GM12874 (cell line): ENCODE data around the gene CAPN11.

ENCODE experiments used
- TF ChIP-seq, protein P1 (sequence below): IDR thresholded peaks from 2 replicates; pipeline ENCODE4 v1.5.1; 2011; ENCODE audit warnings: low read depth, mild to moderate bottlenecking, control low read depth, low read length, moderate library complexity; ENCODE audit not compliant: insufficient read depth

Gene CAPN11

DNA sequence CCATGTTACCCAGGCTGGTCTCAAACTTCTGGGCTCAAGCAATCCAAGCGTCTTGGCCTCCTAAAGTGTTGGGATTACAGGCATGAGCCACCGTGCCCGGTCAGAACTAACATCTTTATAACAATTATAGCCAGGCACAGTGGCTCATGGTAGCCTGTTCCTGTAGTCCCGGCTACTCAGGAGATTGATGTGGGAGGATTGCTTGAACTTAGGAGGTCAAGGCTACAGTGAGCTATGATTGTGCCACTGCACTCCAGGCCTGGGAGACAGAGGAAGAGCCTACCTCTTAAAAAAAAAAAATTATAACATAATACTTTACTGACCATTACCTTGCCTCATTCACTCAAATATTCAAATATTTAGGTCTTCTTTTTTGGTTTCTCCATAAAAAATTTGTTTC, 41.3 kb downstream of the CAPN11 start:
- TF ChIP-seq, protein P1, sequence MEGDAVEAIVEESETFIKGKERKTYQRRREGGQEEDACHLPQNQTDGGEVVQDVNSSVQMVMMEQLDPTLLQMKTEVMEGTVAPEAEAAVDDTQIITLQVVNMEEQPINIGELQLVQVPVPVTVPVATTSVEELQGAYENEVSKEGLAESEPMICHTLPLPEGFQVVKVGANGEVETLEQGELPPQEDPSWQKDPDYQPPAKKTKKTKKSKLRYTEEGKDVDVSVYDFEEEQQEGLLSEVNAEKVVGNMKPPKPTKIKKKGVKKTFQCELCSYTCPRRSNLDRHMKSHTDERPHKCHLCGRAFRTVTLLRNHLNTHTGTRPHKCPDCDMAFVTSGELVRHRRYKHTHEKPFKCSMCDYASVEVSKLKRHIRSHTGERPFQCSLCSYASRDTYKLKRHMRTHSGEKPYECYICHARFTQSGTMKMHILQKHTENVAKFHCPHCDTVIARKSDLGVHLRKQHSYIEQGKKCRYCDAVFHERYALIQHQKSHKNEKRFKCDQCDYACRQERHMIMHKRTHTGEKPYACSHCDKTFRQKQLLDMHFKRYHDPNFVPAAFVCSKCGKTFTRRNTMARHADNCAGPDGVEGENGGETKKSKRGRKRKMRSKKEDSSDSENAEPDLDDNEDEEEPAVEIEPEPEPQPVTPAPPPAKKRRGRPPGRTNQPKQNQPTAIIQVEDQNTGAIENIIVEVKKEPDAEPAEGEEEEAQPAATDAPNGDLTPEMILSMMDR = no peak

DNA sequence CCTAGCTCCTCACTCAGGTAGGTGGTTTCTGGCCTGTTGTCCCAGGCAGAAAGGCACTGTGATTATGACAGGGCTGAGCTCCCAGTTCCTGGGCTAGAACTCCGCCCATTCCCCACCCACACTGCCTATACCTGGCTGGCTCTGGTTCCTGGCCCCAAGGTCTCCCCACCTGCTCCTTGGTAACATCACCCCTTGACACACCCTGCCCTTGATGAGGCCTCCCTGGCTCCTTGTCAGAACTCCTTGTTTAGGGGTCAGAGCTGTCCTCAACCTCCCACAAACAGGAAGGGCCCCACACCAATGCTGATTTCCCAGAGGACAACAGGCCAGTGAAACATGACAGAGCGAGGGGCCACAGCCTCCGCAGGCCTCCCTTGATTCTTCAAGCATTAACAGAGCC, 42.6 kb downstream of the CAPN11 start:
- TF ChIP-seq, protein P1 = no peak

DNA sequence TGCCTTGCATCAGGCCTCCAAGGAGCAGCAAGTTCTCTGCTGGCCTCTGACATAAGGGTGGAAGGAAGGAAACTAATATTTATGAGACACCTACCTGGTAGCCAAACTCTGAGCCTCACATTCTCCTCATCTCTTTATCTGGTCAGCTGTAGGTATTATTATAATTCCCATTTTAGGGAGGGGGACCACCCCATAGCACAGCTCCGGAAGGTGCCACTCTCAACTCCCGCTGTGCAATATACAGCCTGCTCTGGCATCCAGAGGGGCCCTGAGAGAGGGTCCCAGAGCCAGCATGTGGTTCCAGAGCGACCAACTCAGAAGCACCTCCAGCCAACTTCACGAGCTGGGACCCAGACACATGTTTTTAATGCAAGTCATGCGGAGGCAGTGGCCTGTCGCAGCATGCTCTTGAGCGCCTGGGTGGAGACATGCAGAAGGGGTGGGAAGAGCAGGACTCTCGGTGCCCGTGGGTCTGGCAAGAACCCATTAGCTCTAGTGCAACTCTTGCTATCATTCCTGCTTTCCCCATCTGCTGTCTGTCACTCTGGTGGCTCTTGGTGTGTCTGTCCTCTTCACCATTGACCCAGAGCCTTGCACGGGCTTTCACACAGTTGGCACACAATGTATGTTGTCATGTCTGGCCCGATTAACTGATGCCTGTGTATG, 43.2 kb downstream of the CAPN11 start:
- TF ChIP-seq, protein P1 = no peak

DNA sequence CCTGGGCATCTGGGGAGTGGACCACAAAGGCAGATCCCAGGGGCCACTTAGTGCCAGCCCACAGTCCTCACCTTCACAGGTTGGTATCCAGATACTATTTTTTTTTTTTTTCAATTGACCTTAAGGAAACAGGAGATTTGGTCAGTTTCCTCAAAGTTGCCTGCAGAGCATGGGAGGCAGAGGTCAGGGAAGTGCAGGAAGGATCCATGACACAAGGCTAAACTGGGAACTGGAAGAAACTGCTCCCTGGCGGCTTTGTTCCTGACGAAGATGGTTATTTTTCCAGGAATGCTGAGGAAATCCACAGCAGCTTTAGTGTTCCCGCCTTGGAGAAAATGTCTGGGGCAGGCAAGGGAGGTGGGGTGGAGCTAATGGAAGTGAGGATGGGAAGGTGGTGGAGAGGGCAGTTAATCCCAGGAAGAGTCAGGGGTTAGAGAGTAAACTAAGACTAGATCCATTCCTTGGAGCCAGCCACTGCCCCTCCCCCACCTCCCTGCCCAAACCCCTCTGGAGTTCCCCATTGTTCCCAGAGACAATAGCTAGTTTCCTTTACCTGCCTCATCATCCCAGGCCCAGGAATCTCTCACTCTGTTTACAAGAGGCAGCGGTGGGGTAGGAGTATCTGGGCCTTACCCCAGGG, 43.8 kb downstream of the CAPN11 start:
- TF ChIP-seq, protein P1 = no peak

DNA sequence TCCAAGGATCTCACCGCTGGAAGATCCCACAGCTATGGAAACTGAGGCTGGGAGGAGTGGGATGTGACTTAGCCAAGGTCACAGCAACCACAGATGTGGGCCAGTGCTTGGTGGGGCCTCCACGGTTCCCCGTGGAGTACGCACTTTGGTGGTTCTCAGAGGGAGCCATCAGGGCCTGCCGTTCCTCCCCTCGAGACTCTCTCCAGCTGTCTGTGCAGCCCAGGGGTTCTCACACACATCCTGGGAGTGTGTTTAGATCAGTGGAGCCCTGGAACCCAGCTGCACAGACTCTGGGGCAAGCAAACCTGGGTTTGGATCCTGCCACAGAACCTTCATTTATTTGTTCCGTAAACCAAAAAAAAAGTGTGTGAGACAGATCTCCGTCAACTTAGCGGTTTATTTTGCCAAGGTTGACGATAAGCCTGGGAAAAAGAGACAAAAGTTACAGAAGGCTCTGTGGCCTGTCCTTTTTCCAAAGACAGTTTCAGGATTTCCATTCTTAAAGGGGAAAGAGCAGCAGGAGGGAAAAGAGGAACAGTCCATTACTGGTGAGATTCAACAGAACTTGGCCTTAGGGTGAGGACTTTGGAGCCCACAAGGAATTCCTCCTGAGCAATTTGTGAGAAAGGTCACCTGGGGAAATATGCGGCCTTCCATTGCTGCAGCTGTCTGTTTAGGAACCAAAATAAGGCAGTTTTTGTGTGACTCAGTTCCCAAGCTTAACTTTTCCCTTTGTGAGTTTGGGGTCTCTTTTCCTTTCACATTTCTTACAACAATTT, 44.5 kb downstream of the CAPN11 start:
- TF ChIP-seq, protein P1 = no peak

DNA sequence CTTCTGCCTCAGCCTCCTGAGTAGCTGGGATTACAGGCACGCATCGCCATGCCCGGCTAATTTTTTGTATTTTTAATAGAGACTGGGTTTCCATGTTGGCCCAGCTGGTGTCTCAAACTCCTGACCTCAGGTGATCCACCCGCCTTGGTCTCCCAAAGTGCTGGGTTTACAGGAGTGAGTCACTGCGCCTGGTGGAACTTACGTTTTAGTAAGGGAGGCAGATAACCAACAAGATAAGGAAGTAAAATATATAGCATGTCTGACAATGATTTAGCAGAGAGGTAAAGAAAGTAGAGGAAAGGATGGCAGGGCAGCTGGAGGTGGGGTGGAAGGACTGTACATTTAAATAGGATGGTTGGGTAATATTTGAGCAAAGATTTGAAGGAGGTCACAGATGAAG, 45.3 kb downstream of the CAPN11 start:
- TF ChIP-seq, protein P1 = no peak

DNA sequence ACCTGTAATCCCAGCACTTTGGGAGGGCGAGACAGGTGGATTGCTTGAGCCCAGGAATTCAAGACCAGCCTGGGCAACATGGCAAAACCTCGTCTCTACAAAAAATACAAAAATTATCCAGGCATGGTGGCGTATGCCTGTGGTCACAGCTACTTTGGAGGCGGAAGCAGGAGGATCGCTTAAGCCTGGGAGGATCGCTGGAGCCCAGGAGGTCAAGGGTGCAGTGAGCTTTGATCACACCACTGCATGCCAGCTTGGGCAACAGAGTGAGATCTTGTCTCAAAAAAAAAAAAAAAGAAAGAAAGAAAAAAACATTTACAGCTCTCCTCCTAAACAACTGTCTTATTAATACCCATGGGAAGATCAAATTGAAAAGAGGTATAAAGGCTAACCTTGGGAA, 49.3 kb downstream of the CAPN11 start:
- TF ChIP-seq, protein P1 = no peak
